IMR-90 (cell line): ENCODE data around the gene PLCH1. TPM values are rescaled to one million over a fixed set of nuclear protein-coding genes. Genes with fewer than 3 reads are reported as not detected.

ENCODE experiments used
- ATAC-seq: fragments of 200-7000 bp; cut with Tn5 transposase; 2 replicates; pipeline ENCODE4 v1.9.1; 2020; ENCODE audit warnings: low read depth, mild to moderate bottlenecking, moderate library complexity
- BruUV-seq: library from RNA; stranded (reverse); fragments of 400-500 nt; replicated peaks from 2 replicates; lab custom pipeline; 2021; lab: Mats Ljungman, UMichigan
- CTCF ChIA-PET: fragments of 300-600 bp; formaldehyde crosslinking; extraction: SDS; loops from one replicate; lab custom pipeline; 2021; ENCODE audit warnings: antibody characterized with exemption; lab: Yijun Ruan, JAX
- POLR2A ChIA-PET: fragments of 300-600 bp; sonication (Branson Sonifier 250); formaldehyde crosslinking; loops from one replicate; lab custom pipeline; 2022; ENCODE audit warnings: antibody characterized with exemption; ENCODE audit not compliant: unreplicated experiment; lab: Charles Lee
- DNase-seq: peaks from one replicate; pipeline ENCODE4 v3.0.0; 2013
- H2AFZ ChIP-seq: replicated peaks from 2 replicates; pipeline ENCODE3; 2013; ENCODE audit warnings: low read length, mild to moderate bottlenecking; ENCODE audit not compliant: poor library complexity
- H2AK5ac ChIP-seq: 2 replicates; pipeline ENCODE4 v1.6.1; 2013; ENCODE audit warnings: low read depth, low read length, inconsistent platforms
- H2AK9ac ChIP-seq: replicated peaks from 2 replicates; pipeline ENCODE3; 2013; ENCODE audit warnings: mild to moderate bottlenecking, low read depth, low read length, moderate library complexity; ENCODE audit not compliant: poor library complexity
- H2BK120ac ChIP-seq: 2 replicates; pipeline ENCODE4 v1.6.1; 2013; ENCODE audit warnings: low read depth, low read length, inconsistent platforms
- H2BK15ac ChIP-seq: 3 replicates; pipeline ENCODE4 v1.6.1; 2013; ENCODE audit warnings: low read depth, low read length, inconsistent platforms
- H2BK20ac ChIP-seq: 2 replicates; pipeline ENCODE4 v1.6.1; 2013; ENCODE audit warnings: low read depth, mild to moderate bottlenecking, inconsistent platforms, low read length, moderate library complexity
- H2BK5ac ChIP-seq: 2 replicates; pipeline ENCODE4 v1.6.1; 2013; ENCODE audit warnings: mild to moderate bottlenecking, low read depth, low read length, inconsistent platforms; ENCODE audit not compliant: poor library complexity, severe bottlenecking
- H3K14ac ChIP-seq: replicated peaks from 2 replicates; pipeline ENCODE4 v1.6.1; 2013; ENCODE audit warnings: low read depth, low read length, inconsistent platforms
- H3K18ac ChIP-seq: 2 replicates; pipeline ENCODE4 v1.6.1; 2013; ENCODE audit warnings: low read depth, low read length, control low read depth
- H3K23ac ChIP-seq: 2 replicates; pipeline ENCODE4 v1.6.1; 2013; ENCODE audit warnings: low read depth, low read length, inconsistent platforms
- H3K27ac ChIP-seq: 2 replicates; pipeline ENCODE4 v1.5.1; 2013; ENCODE audit warnings: mild to moderate bottlenecking, control low read depth, low read length; ENCODE audit not compliant: insufficient read depth
- H3K27me3 ChIP-seq: 2 replicates; pipeline ENCODE4 v1.6.1; 2013; ENCODE audit warnings: low read length; ENCODE audit not compliant: control insufficient read depth, insufficient read depth
- H3K36me3 ChIP-seq: 2 replicates; pipeline ENCODE4 v1.6.1; 2013; ENCODE audit warnings: low read length, mixed read lengths; ENCODE audit not compliant: control insufficient read depth, insufficient read depth
- H3K4ac ChIP-seq: 2 replicates; pipeline ENCODE4 v1.6.1; 2013; ENCODE audit warnings: low read depth, low read length, inconsistent platforms
- H3K4me1 ChIP-seq: 2 replicates; pipeline ENCODE4 v1.6.1; 2013; ENCODE audit warnings: low read length, mixed read lengths; ENCODE audit not compliant: control insufficient read depth, insufficient read depth
- H3K4me2 ChIP-seq: 2 replicates; pipeline ENCODE4 v1.6.1; 2013; ENCODE audit warnings: low read depth, mild to moderate bottlenecking, control low read depth, low read length, moderate library complexity
- H3K4me3 ChIP-seq: 2 replicates; pipeline ENCODE4 v1.5.1; 2013; ENCODE audit warnings: low read depth, mild to moderate bottlenecking, control low read depth, low read length, moderate library complexity; ENCODE audit not compliant: insufficient read depth
- H3K56ac ChIP-seq: 2 replicates; pipeline ENCODE4 v1.6.1; 2013; ENCODE audit warnings: low read length, inconsistent platforms; ENCODE audit not compliant: insufficient read depth; ENCODE audit errors: extremely low read depth
- H3K79me1 ChIP-seq, 2 experiments: 2 replicates each; pipeline ENCODE4 v1.6.1; 2013; ENCODE audit warnings: low read length in 2 of 2, inconsistent platforms in 1 of 2, low read depth in 1 of 2
- H3K9ac ChIP-seq: 2 replicates; pipeline ENCODE4 v1.6.1; 2013; ENCODE audit warnings: low read depth, low read length, control low read depth
- H3K9me1 ChIP-seq: 2 replicates; pipeline ENCODE4 v1.6.1; 2013; ENCODE audit warnings: low read length, inconsistent platforms; ENCODE audit not compliant: insufficient read depth
- H3K9me3 ChIP-seq: 2 replicates; pipeline ENCODE4 v1.6.1; 2013; ENCODE audit warnings: low read length; ENCODE audit not compliant: control insufficient read depth, insufficient read depth
- H4K20me1 ChIP-seq: 2 replicates; pipeline ENCODE4 v1.6.1; 2013; ENCODE audit warnings: low read length, inconsistent platforms; ENCODE audit not compliant: insufficient read depth
- H4K5ac ChIP-seq: 2 replicates; pipeline ENCODE4 v1.6.1; 2013; ENCODE audit warnings: mild to moderate bottlenecking, low read depth, low read length, control low read depth
- H4K8ac ChIP-seq, 2 experiments: 2 replicates each; pipeline ENCODE4 v1.6.1; 2013; ENCODE audit warnings: low read depth in 2 of 2, low read length in 2 of 2, control low read depth in 1 of 2, inconsistent platforms in 1 of 2
- H4K91ac ChIP-seq: 2 replicates; pipeline ENCODE4 v1.6.1; 2013; ENCODE audit warnings: low read depth, low read length, inconsistent platforms; ENCODE audit not compliant: insufficient read depth
- BHLHE40 ChIP-seq: fragments of 150-350 bp; IDR thresholded peaks from 2 replicates; pipeline ENCODE4 v1.6.1; 2016; ENCODE audit warnings: mild to moderate bottlenecking, low read depth, low read length
- CEBPB ChIP-seq: IDR thresholded peaks from 2 replicates; pipeline ENCODE4 v1.6.1; 2012; ENCODE audit warnings: low read depth, low read length, improper control_type of control experiment
- CHD1 ChIP-seq: IDR thresholded peaks from 2 replicates; pipeline ENCODE4 v1.6.1; 2012; ENCODE audit warnings: low read depth, low read length, improper control_type of control experiment
- FOS ChIP-seq: fragments of 150-350 bp; IDR thresholded peaks from 2 replicates; pipeline ENCODE4 v1.6.1; 2016; ENCODE audit warnings: low read depth, low read length
- MAFK ChIP-seq: IDR thresholded peaks from 2 replicates; pipeline ENCODE4 v1.6.1; 2012; ENCODE audit warnings: low read depth, low read length, improper control_type of control experiment
- MAZ ChIP-seq: IDR thresholded peaks from 2 replicates; pipeline ENCODE4 v1.6.1; 2012; ENCODE audit warnings: low read depth, mild to moderate bottlenecking, low read length, improper control_type of control experiment, moderate library complexity, borderline replicate concordance
- MXI1 ChIP-seq: IDR thresholded peaks from 2 replicates; pipeline ENCODE4 v1.6.1; 2012; ENCODE audit warnings: low read depth, mild to moderate bottlenecking, low read length, moderate library complexity, borderline replicate concordance
- NFE2L2 ChIP-seq: fragments of 150-350 bp; IDR thresholded peaks from 2 replicates; pipeline ENCODE4 v1.6.1; 2016; ENCODE audit warnings: low read depth, mild to moderate bottlenecking, low read length
- POLR2A ChIP-seq: IDR thresholded peaks from 2 replicates; pipeline ENCODE4 v1.6.1; 2012; ENCODE audit warnings: mild to moderate bottlenecking, low read depth, low read length
- RAD21 ChIP-seq: IDR thresholded peaks from 2 replicates; pipeline ENCODE4 v1.6.1; 2012; ENCODE audit warnings: low read length, improper control_type of control experiment
- RCOR1 ChIP-seq: IDR thresholded peaks from 2 replicates; pipeline ENCODE4 v1.6.1; 2012; ENCODE audit warnings: mild to moderate bottlenecking, low read length, improper control_type of control experiment; ENCODE audit not compliant: insufficient replicate concordance
- RFX5 ChIP-seq: IDR thresholded peaks from 2 replicates; pipeline ENCODE4 v1.8.0; 2012; ENCODE audit warnings: low read depth, mild to moderate bottlenecking, low read length, moderate library complexity
- SMC3 ChIP-seq: fragments of 150-350 bp; IDR thresholded peaks from 2 replicates; pipeline ENCODE4 v1.6.1; 2016; ENCODE audit warnings: low read depth, mild to moderate bottlenecking, antibody characterized with exemption, low read length, moderate library complexity
- WGBS, 2 experiments: methylation state at CpG; one replicate each; pipeline versions ENCODE4 v1.1.5 to v1.1.7; 2013; ENCODE audit warnings: missing lambda C conversion rate in 2 of 2; ENCODE audit not compliant: insufficient read length in 1 of 2; ENCODE audit errors: extremely low coverage in 2 of 2; 5-methylcytosine and 5-hydroxymethylcytosine counted together
- dilution Hi-C: fragments of 300-500 bp; cut with HindIII; formaldehyde crosslinking; loops from one replicate; pipeline ENCODE4 v1.14.3; 2018; ENCODE audit warnings: low sequenced_read_pairs; ENCODE audit not compliant: unreplicated experiment
- in situ Hi-C: fragments of 300-500 bp; cut with MboI; formaldehyde crosslinking; loops from 3 replicates; pipeline ENCODE4 v1.14.3; 2019; ENCODE audit warnings: low sequenced_read_pairs, inconsistent platforms, mixed read lengths
- intact Hi-C: fragments of 100-400 bp; cut with micrococcal nuclease; formaldehyde crosslinking; loops from 2 replicates; pipeline ENCODE4 v1.10.0; 2022
- polyA plus RNA-seq, 3 experiments: library from polyadenylated mRNA; depleted of rRNA; stranded (reverse); fragments of >200 nt; gene quantifications; 2 replicates each; pipeline ENCODE4 v1.2.3, GENCODE V29; 2012; ENCODE audit warnings: low replicate concordance in 1 of 3
- total RNA-seq: library from RNA; depleted of rRNA; stranded (reverse); fragments of >200 nt; gene quantifications from 2 replicates; pipeline ENCODE4 v1.2.3, GENCODE V29; 2012
- TF ChIP-seq, protein P1 (sequence below): conservative IDR thresholded peaks from 2 replicates; pipeline ENCODE4 v1.5.1; 2012; ENCODE audit warnings: mild to moderate bottlenecking, low read depth, low read length, improper control_type of control experiment
- TF ChIP-seq, protein P2 (sequence below): fragments of 150-350 bp; IDR thresholded peaks from 2 replicates; pipeline ENCODE4 v1.6.1; 2017; ENCODE audit warnings: mild to moderate bottlenecking, antibody characterized with exemption, low read length, low read depth
- TF ChIP-seq, protein P3 (sequence below): fragments of 150-350 bp; IDR thresholded peaks from 2 replicates; pipeline ENCODE4 v1.6.1; 2016; ENCODE audit warnings: low read depth, mild to moderate bottlenecking, low read length, moderate library complexity, borderline replicate concordance

PLCH1 gene
- total and polyA plus RNA-seq, 2 of the 4 experiments (the other 2 are of a cell fraction), result not detected

DNA sequence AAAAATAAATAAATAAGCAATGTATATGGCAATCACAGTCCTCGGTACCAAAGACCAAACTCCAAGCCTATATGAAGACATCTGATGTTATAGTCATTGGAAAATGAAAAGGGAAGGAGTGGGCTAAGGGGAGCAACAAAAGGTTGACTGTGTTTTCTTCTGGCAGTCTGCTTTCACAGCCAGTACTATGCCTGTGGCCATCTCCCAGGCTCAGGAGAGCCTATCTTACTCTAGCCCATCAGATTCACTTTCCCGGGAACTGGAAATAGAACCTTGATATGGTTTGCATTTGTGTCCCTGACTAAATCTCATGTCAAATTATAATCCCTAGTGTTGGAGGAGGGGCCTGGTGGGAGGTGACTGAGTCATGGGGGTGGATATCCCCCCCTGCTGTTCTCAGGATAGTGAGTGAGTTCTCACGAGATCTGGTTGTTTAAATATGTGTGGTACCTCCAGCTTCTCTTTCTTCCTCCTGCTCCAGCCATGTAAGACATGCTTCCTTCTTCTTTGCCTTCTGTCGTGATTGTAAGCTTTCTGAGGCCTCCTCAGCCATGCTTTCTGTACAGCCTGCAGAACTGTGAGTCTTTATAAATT lies 105.3 kb downstream of the PLCH1 start:
- Histone ChIP-seq H2AFZ (no peak overlapping the region), H3K9me3 (no peaks in the 10 kb centered on the region), H3K79me1 (no peaks in the 10 kb centered on the region), H2BK5ac (no peak overlapping the region), H3K18ac (no peak overlapping the region), H3K9me1 (no peaks in the 10 kb centered on the region), H4K91ac (no peak overlapping the region), H4K8ac (no peak overlapping the region), H3K9ac (no peak overlapping the region), H4K5ac (no peak overlapping the region), H3K4me3 (no peak overlapping the region), H2AK9ac (no peak overlapping the region), H3K27ac (no peak overlapping the region), H3K4me1 (no peaks in the 10 kb centered on the region), H3K27me3 (no peaks in the 10 kb centered on the region), H3K36me3 (no peaks in the 10 kb centered on the region), H2BK15ac (no peak overlapping the region), H3K56ac (no peak overlapping the region), H4K20me1 (no peaks in the 10 kb centered on the region), H2AK5ac (no peak overlapping the region), H2BK20ac (no peak overlapping the region), H3K23ac (no peak overlapping the region), H2BK120ac (no peak overlapping the region), H3K14ac (no peak overlapping the region), H3K4me2 (no peak overlapping the region), H3K4ac (no peak overlapping the region)
- TF ChIP-seq MXI1 (no peak), BHLHE40 (no peak), NFE2L2 (no peak), RCOR1 (no peak), RAD21 (no peak), RFX5 (no peak), MAZ (no peak), CHD1 (no peak), MAFK (no peak), POLR2A (no peak), SMC3 (no peak), CEBPB (no peak), FOS (no peak)
- TF ChIP-seq, protein P1, sequence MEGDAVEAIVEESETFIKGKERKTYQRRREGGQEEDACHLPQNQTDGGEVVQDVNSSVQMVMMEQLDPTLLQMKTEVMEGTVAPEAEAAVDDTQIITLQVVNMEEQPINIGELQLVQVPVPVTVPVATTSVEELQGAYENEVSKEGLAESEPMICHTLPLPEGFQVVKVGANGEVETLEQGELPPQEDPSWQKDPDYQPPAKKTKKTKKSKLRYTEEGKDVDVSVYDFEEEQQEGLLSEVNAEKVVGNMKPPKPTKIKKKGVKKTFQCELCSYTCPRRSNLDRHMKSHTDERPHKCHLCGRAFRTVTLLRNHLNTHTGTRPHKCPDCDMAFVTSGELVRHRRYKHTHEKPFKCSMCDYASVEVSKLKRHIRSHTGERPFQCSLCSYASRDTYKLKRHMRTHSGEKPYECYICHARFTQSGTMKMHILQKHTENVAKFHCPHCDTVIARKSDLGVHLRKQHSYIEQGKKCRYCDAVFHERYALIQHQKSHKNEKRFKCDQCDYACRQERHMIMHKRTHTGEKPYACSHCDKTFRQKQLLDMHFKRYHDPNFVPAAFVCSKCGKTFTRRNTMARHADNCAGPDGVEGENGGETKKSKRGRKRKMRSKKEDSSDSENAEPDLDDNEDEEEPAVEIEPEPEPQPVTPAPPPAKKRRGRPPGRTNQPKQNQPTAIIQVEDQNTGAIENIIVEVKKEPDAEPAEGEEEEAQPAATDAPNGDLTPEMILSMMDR, result no peak
- TF ChIP-seq, protein P2, sequence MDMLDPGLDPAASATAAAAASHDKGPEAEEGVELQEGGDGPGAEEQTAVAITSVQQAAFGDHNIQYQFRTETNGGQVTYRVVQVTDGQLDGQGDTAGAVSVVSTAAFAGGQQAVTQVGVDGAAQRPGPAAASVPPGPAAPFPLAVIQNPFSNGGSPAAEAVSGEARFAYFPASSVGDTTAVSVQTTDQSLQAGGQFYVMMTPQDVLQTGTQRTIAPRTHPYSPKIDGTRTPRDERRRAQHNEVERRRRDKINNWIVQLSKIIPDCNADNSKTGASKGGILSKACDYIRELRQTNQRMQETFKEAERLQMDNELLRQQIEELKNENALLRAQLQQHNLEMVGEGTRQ, result no peak
- TF ChIP-seq, protein P3, sequence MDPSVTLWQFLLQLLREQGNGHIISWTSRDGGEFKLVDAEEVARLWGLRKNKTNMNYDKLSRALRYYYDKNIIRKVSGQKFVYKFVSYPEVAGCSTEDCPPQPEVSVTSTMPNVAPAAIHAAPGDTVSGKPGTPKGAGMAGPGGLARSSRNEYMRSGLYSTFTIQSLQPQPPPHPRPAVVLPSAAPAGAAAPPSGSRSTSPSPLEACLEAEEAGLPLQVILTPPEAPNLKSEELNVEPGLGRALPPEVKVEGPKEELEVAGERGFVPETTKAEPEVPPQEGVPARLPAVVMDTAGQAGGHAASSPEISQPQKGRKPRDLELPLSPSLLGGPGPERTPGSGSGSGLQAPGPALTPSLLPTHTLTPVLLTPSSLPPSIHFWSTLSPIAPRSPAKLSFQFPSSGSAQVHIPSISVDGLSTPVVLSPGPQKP, result no peak
- WGBS, 2 experiments, result no CpG with 5 or more reads among the region's 4 CpGs
- no TSS peak for BruUV-seq
- dilution Hi-C loops, result no loop called here
- in situ Hi-C loops, result no loop called here
- ChIA-PET CTCF (no interaction called here), POLR2A (no interaction called here)
- ATAC-seq (no peak), DNase-seq (no peak)
- intact Hi-C loops, result no loop called here
